Measurements from ENCODE around the gene AARS2. TPM values are rescaled to one million over a fixed set of nuclear protein-coding genes. Genes with fewer than 3 reads are reported as not detected.

The AARS2 gene
- total and polyA plus RNA-seq, 12 donors = 5.3 to 15.9 (median 9.7) TPM

- no peak overlapping the region for H3K4me3 ChIP-seq
- no peaks in the 10 kb centered on the region for H3K9me3 ChIP-seq (replicated peaks in 1 of 3)
- intact Hi-C loops (cut with DNase I) = no loop called here
- no peaks in the 10 kb centered on the region for H3K4me1 ChIP-seq (replicated peaks in 1 of 2)
- TF ChIP-seq CTCF (IDR thresholded peaks at IDR 0.05) = no peak
- H3K27ac ChIP-seq = peak overlapping the region in 1 of 5 donors; percentile 65
- WGBS, 4 donors = 41 to 61% (median 59%) methylated on average over 7 to 8 of the region's 8 CpGs
- H3K36me3 ChIP-seq (replicated peaks in 1 of 2) = no peaks in the 10 kb centered on the region
- peaks cover 18% of the 10 kb centered on the region for H3K27me3 ChIP-seq
- DNase-seq = no peak
Observed at GRCh38 chr6:44341095-44341890, 28.1 kb upstream of the AARS2 start.

- 36 to 68% (median 48%) methylated on average over 6 to 7 of the region's 7 CpGs for WGBS, 4 donors
- Histone ChIP-seq H3K36me3 (replicated peaks in 1 of 2) (no peaks in the 10 kb centered on the region), H3K4me1 (replicated peaks in 1 of 2) (no peaks in the 10 kb centered on the region), H3K4me3 (no peak overlapping the region), H3K27me3 (peaks cover 13% of the 10 kb centered on the region), H3K9me3 (replicated peaks in 1 of 3) (no peaks in the 10 kb centered on the region), H3K27ac (no peak overlapping the region)
- DNase-seq = peak in 5 of 7 donors; percentile 30 to 48 (median 36)
- intact Hi-C loops (cut with DNase I) = loop anchor here (2.0 to 10.0 kb wide), 6 partner anchors 68 to 243 kb away; partner anchors contain the start of genes CAPN11 (in 1 of the 2) and TMEM151B (in 1 of the 2)
- no peak for TF ChIP-seq POLR2A (IDR thresholded peaks at IDR 0.05)
- TF ChIP-seq CTCF (IDR thresholded peaks at IDR 0.05) = no peak
Observed at GRCh38 chr6:44339763-44340625, 26.8 kb upstream of the AARS2 start.

DNA sequence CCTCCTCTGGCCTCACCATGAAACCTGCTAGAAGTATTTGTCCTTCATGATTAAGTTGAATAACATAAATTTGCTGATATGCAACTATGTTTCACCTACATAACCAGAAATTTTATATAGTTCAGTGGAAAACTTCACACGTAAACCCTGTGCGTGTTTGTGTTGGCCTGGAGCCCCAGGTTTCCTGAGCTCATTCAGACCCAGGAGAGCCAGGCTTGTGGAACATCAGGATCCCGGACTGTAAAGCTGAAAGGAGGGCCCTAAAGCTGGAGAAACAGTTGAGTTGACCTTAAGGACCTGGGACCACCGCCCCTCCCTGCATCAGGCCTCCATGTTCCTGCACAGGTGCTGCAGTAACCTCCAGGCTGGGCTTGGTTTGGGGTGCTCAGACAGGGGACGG lies 26.2 kb upstream of the AARS2 start:
- TF ChIP-seq CTCF (IDR thresholded peaks at IDR 0.05) (no peak), POLR2A (IDR thresholded peaks at IDR 0.05) (no peak)
- intact Hi-C loops (cut with DNase I) = loop anchor here (2.0 to 10.0 kb wide), 6 partner anchors 67 to 242 kb away; partner anchors contain the start of genes CAPN11 (in 1 of the 2) and TMEM151B (in 1 of the 2)
- WGBS, 4 donors = 77 to 81% (median 80%) methylated on average over 4 to 5 of the region's 5 CpGs
- peaks cover 10% of the 10 kb centered on the region for H3K27me3 ChIP-seq
- no peaks in the 10 kb centered on the region for H3K4me1 ChIP-seq (replicated peaks in 1 of 2)
- DNase-seq = no peak
- no peak overlapping the region for H3K27ac ChIP-seq
- no peaks in the 10 kb centered on the region for H3K36me3 ChIP-seq (replicated peaks in 1 of 2)
- no peak overlapping the region for H3K4me3 ChIP-seq
- H3K9me3 ChIP-seq (replicated peaks in 1 of 3) = no peaks in the 10 kb centered on the region

Data from adrenal gland (tissue), 12 donors.